Chondrocyte (in vitro differentiated cells): ENCODE results near the gene PPL. TPM values are rescaled to one million over a fixed set of nuclear protein-coding genes. Genes with fewer than 3 reads are reported as not detected.

Experiments used
- DNase-seq: peaks from one replicate; pipeline ENCODE4 v3.0.0; 2021; ENCODE audit warnings: mixed read lengths, low spot score
- H3K27ac Mint-ChIP-seq: one replicate; pipeline ENCODE4 v1.8.0; 2021; ENCODE audit warnings: mild to moderate bottlenecking, moderate library complexity, mixed read lengths; ENCODE audit not compliant: unreplicated experiment
- H3K27me3 Mint-ChIP-seq: 2 replicates; pipeline ENCODE4 v1.8.0; 2021; ENCODE audit warnings: low read depth, mixed read lengths
- H3K36me3 Mint-ChIP-seq: 2 replicates; pipeline ENCODE4 v1.8.0; 2021; ENCODE audit warnings: low read depth, mixed read lengths
- H3K4me1 Mint-ChIP-seq: 2 replicates; pipeline ENCODE4 v1.8.0; 2021; ENCODE audit warnings: low read depth, mild to moderate bottlenecking, mixed read lengths
- H3K4me3 Mint-ChIP-seq: one replicate; pipeline ENCODE4 v1.8.0; 2021; ENCODE audit warnings: mild to moderate bottlenecking, moderate library complexity, mixed read lengths; ENCODE audit not compliant: unreplicated experiment
- H3K9me3 Mint-ChIP-seq: 2 replicates; pipeline ENCODE4 v1.8.0; 2021; ENCODE audit warnings: low read depth, mixed read lengths
- CTCF ChIP-seq: fragments of 200-600 bp; sonication (generic); IDR thresholded peaks from 2 replicates; pipeline ENCODE4 v1.5.0; 2021; ENCODE audit warnings: antibody characterized with exemption, mild to moderate bottlenecking, moderate library complexity
- total RNA-seq: library from RNA; stranded (reverse); gene quantifications from 3 replicates; pipeline ENCODE4 v1.2.1, GENCODE V29; 2021

The PPL gene
- total RNA-seq, 1 donor from 2014 or later = 0.97 TPM

GRCh38 chr16:4880006-4880580 is 56.9 kb downstream of the PPL start:
- DNase-seq = no peak
- H3K27me3 Mint-ChIP-seq = no peaks in the 10 kb centered on the region
- H3K4me1 Mint-ChIP-seq = peaks cover 26% of the 10 kb centered on the region
- no peak overlapping the region for H3K27ac Mint-ChIP-seq
- H3K4me3 Mint-ChIP-seq = no peak overlapping the region
- no peaks in the 10 kb centered on the region for H3K9me3 Mint-ChIP-seq
- H3K36me3 Mint-ChIP-seq = peaks cover 42% of the 10 kb centered on the region
- TF ChIP-seq CTCF = no peak

DNA sequence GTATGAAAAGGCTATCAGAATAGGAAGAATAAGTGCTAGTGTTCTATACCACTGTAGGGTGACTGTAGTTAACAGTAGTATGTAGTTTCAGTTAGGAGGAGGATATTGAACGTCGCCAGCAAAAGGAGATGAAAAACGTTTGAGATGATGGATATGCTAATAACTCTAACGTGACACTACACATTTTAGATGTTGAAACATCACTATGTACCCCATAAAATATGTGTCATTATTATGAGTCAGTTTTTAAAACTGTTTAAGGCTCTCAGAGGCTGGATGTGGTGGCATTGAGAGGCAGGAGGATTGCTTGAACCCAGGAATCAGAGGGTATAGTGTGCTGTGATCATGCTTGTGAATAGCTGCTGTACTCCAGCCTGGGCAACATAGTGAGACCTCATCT is 57.9 kb downstream of the PPL start:
- DNase-seq = no peak
- peaks cover 26% of the 10 kb centered on the region for H3K4me1 Mint-ChIP-seq
- TF ChIP-seq CTCF = no peak
- no peaks in the 10 kb centered on the region for H3K27me3 Mint-ChIP-seq
- no peaks in the 10 kb centered on the region for H3K9me3 Mint-ChIP-seq
- H3K27ac Mint-ChIP-seq = peak overlapping the region; percentile 1
- H3K36me3 Mint-ChIP-seq = peaks cover 38% of the 10 kb centered on the region
- H3K4me3 Mint-ChIP-seq = no peak overlapping the region

GRCh38 chr16:4877380-4877685 is 59.6 kb downstream of the PPL start:
- H3K36me3 Mint-ChIP-seq = peaks cover 35% of the 10 kb centered on the region

GRCh38 chr16:4876646-4877379 is 60.1 kb downstream of the PPL start:
- H3K27me3 Mint-ChIP-seq = no peaks in the 10 kb centered on the region
- H3K4me1 Mint-ChIP-seq = peaks cover 8% of the 10 kb centered on the region
- H3K36me3 Mint-ChIP-seq = peaks cover 38% of the 10 kb centered on the region
- no peak overlapping the region for H3K27ac Mint-ChIP-seq
- no peak for DNase-seq
- no peak for TF ChIP-seq CTCF
- H3K9me3 Mint-ChIP-seq = no peaks in the 10 kb centered on the region
- H3K4me3 Mint-ChIP-seq = no peak overlapping the region

More at GRCh38 chr16:4877380-4877685, 59.6 kb downstream of the PPL start:
- peaks cover 13% of the 10 kb centered on the region for H3K4me1 Mint-ChIP-seq
- no peak for DNase-seq
- TF ChIP-seq CTCF = no peak
- no peaks in the 10 kb centered on the region for H3K9me3 Mint-ChIP-seq
- no peak overlapping the region for H3K27ac Mint-ChIP-seq
- H3K4me3 Mint-ChIP-seq = no peak overlapping the region
- H3K27me3 Mint-ChIP-seq = no peaks in the 10 kb centered on the region

DNA sequence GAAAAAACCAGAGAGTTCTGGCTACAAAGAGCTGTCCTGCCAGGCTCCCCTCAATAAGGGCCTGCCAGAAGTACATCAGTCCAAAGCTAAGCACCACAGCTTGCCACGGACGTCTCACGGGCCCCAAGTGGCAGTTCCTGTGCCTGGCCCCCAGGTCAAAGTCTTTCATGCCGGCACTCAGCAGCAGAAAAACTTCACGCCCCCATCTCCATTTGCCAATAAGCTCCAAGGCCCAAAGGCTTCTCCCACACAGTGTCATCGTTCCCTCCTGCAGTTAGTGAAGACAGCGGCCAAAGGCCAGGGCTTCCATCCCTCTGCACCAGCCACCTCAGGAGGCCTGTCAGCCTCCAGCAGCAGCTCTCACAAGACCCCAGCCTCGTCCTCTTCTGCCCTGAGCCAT is 62.3 kb downstream of the PPL start:
- no peak for TF ChIP-seq CTCF
- Mint-ChIP-seq H3K4me1 (no peaks in the 10 kb centered on the region), H3K36me3 (peaks cover 48% of the 10 kb centered on the region), H3K27me3 (no peaks in the 10 kb centered on the region), H3K9me3 (no peaks in the 10 kb centered on the region), H3K27ac (no peak overlapping the region), H3K4me3 (no peak overlapping the region)
- no peak for DNase-seq
